Stimulated activated CD8-positive, alpha-beta memory T cell treated with anti-CD3 and anti-CD28 coated beads, Interleukin-7, amount 100 ng/mL, for 4 hours (primary cell): ENCODE data around the gene MYPOP.
A peak's percentile ranks its signal among the peaks of the same experiment; 100 is the strongest.
"Not testable (repeated sequence)": the region's sequence is repeated elsewhere in the genome, so short reads cannot be mapped to it uniquely, and the experiment has no call there.

Experiments
- DNase-seq, 2 donors: peaks; one replicate each; pipeline ENCODE4 v3.0.0-alpha.2; 2020; ENCODE audit warnings: low read depth in 2 of 2

MYPOP gene

DNA sequence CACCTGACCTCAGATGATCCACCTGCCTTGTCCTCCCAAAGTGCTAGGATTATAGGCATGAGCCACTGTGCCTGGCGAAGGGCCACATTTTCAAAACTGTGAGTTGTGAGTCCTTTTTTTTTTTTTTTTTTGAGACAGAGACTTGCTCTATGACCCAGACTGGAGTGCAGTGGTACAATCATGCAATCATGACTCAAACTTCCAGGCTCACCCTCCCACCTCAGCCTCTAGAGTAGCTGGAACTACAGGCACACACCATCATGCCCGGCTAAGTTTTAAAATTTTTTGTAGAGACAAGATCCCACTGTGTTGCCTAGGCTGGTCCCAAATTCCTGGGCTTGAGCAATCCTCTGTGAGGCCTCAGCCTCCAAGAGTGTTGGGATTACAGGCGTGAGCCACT lies 3.8 kb upstream of the MYPOP start:
- DNase-seq = no peak

DNA sequence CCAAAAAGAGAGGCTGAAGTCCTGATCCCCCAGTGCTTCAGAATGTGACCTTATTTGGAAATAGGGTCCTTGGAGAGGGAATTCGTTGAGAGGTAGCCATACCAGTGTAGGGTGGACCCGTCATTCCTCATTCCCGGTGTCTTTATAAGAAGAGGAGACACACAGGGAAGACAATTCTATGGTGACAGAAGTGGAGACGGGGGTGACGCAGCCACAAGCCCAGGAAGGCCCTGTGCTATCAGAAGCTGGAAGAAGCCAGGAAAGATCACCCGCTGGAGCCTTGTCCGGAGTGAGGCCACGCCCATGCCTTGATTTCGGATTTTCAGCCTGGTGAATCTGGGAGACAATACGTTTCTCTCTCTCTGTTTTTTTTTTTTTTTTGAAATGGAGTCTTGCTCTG lies 2.6 kb upstream of the MYPOP start:
- DNase-seq = no peak

DNA sequence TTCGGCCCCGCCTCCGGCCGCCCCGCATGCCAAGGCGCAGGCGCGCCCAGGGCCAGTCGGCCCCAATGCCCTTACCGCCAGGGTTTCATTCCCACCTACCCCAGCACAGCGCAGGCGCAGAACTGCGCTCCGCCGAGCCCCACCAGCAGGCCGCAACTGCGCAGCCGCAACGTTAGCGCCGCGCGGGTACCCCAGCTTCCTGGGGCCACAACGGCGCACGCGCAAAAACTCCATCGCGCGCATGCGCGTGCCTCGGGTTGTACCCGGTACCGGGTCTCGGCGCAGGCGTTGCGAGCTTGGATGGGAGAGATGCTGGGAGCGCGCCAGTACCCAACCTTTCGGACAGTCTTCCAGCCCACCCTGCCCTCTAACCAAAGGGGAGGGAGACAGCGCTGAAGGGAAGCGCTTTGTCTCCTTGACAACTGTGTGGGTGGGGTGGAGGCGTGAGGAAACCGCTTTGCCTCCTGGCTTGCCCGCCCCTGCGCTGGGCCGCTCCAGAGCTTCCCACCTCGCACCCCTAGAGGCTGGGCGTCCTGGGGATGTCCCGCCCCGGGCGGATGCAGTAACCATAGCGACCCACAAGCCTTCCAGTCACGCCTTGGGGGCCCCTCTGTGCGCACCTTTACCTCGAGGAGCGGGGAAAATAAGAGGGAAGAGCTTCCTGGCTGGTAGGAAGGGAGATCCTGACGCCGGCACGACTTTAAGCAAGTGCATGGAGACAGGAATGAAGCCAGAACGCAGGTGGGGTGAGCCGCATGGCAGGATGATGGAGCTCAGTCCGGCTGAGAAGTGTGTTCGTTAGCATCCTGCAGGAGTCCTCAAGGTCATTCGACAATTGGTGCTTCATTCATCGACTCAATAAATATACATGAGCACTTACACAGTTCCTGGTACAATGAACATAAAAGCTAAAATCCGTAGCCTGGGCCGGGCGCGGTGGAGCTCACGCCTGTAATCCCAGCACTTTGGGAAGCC lies 525 bp upstream of the MYPOP start:
- peak; percentile 97 to 99 for DNase-seq

DNA sequence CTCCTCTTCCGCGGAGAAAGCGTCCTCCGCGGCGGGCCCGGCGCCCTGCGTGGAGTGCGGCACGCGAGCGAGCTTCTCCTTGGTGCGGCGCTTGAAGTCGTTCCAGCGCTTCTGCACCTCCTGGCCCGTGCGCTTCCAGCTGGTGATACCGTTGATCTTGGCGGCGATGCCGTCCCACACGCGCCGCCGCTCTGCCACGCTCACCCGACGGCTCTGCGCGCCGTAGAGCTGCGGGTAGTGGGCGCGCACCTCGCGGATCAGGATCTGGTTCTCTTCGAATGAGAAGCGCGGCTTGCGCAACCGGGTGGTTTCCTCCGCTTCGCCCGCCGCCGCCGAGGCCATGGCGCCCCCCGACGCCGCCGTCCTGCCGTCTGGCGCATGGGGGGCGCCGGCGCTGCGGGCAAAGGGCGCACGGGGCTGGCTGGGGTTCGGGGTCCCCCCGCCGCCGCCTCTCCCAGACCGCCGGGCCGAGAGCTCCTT lies 941 bp downstream of the MYPOP start:
- DNase-seq = peak in 1 of 2 donors; percentile 33

DNA sequence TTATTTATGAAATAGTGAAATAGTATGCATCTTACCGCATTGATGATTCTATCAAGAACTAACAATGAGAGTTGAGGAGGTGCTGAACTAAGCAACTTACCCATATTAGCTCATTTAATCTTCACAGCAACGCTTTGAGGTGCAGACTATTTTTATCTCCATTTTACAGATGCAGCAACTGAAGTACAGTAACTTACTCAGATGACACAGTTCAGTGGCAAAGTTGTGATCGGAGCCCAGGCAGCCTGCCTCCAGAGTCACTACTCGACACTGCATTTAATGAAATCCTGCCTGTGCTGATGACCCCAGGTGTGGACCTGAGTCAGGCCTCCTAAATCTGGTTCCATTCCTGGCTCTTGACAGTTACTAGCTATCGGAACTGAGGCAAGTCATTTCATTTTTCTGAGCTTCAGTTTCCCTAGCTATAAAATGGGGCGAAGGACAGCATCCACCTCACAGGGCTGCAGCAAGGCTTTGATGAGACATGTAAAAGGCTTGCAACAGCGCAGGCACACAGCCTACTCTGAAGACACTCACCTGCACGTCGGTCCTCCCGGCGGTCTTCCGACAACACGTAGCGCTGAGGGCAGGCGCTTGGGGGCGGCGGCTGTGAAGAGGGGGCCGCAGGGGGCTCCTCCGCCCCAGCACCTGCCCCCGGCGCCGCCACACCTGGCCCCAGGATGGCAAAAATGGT lies 1.5 kb downstream of the MYPOP start:
- DNase-seq = no peak

DNA sequence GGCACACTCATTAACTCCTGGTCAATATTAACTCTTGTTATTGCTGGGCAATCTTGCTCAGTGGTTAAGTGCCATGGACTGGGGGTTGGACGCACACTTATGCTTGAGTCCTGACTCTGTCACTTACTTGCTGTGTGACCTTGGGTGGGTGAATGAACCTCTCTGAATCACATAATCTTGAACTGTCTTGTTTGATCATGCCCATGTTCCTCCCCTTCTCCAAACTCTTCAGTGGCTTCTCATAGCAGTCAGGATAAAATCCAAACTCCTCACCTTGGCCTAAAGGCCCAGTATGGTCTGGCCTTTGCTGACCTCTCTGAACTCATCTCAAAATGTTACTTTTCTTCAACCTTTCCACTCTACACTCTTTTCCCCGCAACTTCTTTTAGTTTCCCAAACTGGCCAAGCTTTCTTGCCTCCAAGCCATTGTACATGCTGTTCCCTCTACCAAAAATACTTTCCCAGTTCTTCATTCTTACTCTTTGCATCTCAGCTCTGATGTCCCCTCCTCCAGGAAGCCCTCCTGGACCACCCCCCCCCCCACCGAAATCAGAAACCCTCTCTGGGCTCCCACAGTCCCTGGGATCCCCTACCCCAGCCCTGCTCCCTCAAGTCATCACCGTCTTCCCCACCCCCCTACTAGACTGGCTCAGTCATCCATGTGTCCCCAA lies 2.4 kb downstream of the MYPOP start:
- no peak for DNase-seq

DNA sequence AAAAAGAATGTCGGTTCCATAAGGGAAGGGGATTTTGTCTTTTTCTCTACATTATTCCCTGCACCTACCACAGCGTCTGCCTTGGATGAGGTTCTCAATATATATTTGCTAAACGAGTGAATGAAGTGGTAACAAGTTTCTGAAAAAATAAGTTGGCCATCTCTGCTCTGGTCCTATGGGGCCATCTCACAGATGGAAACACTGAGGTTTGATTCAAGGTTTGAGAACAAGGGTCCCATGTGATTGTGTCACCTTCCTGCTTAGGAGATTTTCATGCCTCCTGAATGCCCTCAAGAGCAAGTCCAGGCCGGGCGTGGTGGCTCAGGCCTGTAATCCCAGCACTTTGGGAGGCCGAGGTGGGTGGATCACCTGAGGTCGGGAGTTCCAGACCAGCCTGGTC lies 3.2 kb downstream of the MYPOP start:
- DNase-seq = no peak

DNA sequence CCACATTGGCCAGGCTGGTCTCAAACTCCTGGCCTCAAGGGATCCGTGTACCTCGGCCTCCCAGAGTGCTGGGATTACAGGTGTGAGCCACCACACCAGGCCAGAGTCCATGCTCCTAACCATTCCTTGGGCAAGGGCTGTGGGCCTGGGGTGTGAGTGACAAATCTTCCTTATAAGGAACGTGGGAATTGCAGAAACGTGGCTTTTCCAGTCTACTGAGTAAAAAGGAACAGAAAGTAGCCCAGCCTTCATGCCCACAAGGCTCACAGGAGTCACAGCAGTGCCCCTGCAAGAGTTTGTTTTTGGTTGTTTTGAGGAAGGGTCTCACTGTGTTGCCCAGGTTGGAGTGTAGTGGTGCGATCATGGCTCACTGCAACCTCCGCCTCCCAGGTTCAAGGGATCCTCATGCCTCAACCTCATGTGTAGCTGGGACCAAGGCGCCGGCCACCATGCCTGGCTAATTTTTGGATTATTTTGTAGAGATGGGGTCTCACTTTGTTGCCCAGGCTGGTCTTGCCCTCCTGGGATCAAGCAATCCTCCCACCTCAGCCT lies 5.1 kb downstream of the MYPOP start:
- no peak for DNase-seq

DNA sequence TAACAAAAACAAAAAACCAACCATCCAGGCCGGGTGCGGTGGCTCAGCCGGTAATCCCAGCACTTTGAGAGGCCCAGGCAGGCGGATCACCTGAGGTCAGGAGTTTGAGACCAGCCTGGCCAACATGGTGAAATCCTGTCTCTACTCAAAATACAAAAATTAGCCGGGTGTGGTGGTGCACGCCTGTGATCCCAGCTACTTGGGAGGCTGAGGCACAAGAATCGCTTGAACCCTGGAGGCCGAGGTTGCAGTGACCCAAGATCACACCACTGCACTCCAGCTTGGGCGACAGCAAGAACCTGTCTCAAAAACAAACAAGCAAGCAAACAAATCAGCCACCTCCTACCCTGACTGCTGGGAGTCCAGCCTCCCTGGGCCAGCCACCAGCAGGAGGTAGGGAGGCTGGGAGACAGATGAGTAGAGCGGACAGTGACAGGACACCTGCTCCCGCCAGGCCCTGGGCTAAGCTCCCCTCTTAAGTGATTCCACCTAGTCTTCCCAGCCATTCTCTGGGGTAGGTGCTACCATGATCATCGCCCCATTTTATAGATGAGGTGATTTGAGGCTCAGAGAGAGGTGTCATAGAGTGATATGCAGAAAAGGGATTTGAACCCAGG lies 6.3 kb downstream of the MYPOP start:
- DNase-seq = not testable (repeated sequence)

DNA sequence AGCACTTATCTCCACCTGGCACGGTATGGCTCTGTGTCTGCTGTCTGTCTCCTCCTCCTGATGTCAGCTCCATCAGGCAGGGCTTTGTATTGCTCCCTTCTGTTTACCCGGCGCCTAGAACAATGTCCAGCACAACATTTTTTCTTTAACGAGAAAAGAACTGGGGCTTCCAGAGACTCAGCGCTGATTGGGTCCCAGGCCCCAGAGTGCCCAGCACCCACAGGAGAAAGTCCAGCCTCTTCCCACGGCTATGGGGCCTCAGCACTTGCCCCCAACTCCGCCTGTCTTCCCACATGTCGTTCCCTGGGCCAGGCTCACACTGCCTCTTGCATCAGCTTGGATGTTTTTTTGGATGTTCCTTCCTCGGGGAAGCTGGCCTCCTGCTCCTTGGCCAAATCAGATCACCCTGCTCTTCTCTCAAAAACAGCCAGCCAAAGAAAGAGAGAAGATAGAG lies 6.9 kb downstream of the MYPOP start:
- DNase-seq = no peak

DNA sequence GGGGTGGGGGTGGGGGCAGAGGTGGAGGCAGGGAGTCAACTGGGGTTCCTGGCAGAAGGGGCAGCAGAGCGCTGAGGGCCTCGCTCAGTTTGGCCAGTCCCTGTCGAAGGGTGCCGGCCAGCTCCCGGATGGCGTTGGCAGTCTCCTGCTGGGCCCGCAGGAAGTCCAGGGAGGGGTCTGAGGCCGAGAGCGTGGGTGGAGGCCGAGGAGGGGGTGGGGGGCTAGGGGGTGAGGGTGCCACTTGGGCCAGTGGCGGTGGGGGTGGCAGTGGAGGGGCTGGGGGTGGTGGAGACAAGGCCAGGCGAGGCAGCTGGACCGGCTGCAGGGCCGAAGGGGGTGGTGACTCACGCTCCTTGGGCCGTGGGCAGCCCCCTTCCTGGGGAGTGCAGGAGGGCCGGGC lies 11.5 kb downstream of the MYPOP start:
- DNase-seq = no peak

DNA sequence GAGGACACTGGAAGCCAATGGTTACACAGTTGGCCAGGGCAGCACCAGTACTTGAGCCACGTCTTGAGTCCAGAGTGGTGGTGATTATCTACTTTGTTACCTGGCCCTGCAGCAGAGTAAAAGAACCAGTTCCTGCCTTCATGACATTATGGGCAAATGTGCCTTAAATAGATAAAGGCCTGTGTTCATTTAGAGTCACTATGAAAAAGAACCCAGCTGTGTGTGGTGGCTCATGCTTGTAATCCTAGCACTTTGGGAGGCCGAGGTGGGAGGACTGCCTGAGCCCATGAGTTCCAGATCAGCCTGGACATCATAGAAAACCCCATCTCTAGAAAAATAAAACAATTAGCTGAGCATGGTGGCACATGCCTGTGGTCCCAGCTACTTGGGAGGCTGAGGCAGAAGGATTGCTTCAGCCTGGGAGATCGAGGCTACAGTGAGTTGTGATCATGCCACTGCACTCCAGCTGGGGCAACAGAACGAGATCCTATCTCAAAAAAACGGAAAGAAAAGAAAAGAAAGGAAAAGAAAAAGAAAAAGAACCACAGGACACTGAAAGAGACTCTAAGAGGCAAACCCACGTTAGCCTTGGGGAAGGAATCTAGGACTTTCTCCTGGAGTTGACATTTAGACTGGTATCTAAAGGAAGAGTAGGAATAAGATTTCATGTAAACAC lies 13.1 kb downstream of the MYPOP start:
- no peak for DNase-seq

DNA sequence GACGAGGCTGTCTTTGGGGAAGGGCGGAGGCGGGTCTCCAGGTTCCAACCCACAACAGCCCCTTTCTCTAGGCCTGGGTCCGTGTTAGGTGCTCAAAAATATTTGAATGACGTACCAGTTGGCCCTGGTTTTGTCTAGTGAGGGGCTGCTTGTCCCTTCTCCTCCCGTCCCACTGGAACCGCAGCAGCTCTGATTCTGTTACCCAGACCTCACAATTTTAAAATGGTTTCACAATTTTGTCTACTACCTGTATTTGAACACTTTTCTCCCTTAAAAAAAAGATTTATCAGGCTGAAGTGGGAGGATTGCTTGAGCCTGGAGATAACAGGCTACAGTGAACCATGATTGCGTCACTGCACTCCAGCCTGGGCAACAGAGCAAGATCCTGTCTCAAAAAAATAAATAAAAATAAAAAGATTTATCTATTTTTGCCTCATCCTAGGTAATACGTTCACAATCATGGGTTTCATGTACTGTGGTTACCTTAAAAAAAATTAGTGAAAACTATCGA lies 15.2 kb downstream of the MYPOP start:
- no peak for DNase-seq

DNA sequence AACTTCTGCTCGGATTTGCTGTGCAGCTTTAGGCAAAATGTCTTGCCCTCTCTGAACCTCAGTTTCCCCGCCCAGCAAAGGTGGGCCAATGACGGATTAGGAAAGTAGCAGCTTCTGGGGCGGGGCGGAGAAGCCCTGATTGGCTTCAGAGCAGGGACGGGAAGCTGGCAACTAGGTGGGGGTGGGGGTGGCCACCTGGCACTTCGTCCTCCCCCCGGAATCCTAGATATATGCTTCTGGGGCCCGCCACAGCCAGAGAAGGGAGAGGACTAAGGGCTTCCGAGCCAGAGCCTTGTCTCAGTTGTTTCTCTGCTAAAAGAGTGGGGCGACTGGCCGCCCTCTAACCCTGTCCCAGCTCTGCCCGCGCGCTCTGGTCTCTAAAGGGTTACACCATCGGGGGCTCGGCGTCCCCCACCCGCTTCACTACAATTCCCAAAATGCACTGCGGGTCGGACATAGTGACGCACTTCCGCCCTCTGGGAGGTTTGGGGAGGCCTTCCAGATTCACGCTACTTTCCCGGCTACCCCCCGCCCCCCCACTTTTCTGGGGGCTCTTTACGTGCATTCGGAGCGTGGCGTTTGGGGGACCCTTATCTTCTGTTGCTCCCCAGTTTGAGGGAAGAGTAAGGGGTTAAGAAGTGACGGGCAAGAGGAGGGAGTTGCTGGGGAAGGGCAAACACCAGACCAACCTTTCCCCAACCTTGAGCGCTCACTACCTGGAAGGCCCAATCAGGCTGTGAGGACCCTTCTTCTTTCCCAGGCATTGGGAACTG lies 15.8 kb downstream of the MYPOP start:
- peak; percentile 82 to 83 for DNase-seq

DNA sequence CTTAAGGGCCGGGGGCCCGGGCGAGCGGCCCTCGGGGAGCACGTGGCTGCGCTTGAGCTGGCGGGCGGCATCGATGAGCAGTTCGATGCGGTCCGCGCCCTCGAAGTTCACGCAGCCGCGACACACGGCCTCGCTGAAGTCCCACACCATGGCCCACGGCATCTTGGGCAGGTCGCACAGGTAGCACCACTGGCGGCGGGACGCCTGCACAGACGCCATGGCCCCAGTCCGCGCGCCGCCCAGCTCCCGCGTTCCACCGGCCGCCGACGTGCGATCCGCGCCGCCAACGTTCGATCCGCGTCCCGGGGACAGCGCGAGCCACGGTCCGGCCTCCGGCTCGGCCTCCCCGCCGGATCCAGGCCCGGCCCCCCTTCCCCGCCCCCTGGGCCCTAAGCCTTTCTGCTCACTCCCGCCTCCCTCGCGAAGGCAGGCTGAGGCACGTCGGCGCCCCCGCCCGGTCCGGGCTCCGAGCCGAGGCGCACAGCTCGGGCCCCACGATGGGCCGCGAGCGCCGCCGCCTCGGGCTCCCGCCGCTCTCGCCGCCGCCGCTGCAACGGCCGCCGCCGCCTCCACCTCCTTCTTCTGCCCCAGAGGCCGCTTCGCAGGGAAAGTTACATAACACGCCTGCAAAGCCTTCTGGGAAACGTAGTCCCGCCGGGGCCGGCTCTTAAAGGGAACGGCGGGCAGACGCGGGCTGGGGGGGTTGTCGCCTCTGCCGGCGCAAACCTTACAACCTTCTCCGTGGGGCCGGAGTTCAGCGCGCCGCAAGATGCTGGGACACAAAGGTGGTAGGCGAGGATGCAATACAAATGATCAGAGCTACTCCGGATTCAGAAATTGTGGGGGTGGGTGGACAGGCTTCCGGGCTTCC lies 16.6 kb downstream of the MYPOP start, which contains the start of gene IRF2BP1:
Gene IRF2BP1 (minus strand): TSS at position 586 of the 871 bp plus-strand sequence. CDS start 367 bp downstream, at position 219.
- peak; percentile 81 to 82 for DNase-seq

DNA sequence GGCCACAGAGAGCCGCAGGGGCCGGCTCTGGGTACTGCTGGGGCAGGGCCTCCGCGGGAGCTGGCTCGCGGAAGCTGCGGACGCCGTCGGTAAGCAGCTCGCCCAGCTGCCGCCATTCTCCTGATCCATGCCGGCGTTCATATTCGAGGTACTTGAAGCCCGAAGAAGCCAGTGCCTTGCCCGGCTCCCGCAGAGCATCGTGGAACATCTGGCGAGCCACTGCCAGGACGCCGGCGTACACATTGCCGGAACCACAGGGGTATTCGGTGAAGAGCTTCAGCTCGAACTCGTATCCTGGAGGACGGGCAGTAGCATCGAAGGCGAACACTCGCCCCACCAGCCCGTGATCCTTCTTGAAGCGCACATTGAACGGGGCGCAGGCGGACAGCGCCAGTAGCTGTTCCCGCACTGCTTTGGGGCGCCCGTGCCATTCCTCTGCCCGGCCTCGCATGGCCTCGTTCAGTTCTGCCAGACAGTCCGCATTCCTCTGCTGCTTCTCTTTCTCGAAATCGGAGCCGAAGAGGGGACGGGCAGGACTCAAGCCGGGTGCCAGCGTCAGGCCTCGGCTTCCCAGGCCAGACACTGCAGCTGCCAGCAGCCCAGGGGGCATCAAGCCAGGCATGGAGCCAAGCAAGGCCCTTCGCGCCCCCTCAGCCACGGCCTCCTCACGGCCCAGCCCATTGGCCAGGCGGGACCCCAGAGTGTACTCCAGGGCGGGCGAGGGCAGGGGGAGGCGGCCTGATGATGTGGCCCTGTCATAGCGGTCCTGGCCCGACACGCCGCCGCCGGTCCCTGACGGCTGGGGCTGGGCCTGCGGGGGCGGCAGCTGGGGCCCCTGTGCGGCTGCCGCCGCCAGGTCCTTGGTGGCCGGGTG lies 17.5 kb downstream of the MYPOP start:
- no peak for DNase-seq

DNA sequence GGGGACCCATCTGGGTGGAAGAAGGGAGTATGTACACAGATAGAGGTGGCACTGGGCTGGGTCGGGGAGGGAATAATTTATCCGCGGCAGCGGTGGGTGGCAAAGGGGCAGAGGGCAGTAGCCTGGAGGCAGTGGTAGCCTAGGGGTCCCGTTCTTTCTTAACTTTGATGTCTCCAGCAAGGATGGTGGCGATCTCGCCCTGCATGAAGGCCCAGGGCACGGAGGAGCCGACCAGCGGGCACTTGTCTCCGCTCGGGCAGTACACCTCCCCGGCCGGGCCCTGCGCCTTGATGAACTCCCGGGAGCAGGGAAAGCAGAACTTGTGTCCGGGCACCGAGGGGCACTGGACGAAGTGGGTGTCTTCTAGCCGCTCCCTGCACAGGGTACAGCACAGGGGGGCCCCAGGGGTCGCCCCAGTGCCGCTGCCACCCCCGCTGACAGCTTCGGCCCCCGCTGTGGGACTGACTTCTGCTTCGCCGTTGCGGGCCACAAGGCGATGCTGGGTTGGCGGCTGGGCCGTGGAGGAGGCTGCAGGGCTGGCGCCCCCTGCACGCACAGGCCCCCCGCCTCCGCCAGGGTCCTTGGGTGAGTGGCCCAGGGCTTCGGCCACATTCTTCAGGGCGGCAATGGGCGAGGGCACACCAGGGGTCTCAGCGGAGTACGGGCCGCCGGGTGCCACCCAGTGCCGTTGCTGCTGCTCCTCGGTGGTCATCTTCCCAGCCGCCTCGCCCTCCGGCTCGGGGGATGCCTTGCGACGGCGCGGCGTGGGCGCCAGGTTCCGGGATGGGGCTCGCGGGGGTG lies 18.3 kb downstream of the MYPOP start:
- no peak for DNase-seq
